ENCODE measurements around the gene GNB1. TPM values are rescaled to one million over a fixed set of nuclear protein-coding genes. Genes with fewer than 3 reads are reported as not detected.

Gene GNB1
- total RNA-seq, 1 experiment from 2014 or later = 611 TPM

GRCh38 chr1:1847061-1847850, 43.6 kb downstream of the GNB1 start:
- POLR2A ChIA-PET (ENCODE audit: low non-redundant PET) = no interaction called here

GRCh38 chr1:1846386-1846918, 44.4 kb downstream of the GNB1 start:
- no TSS peak for BruUV-seq (replicated peaks)
- no peaks in the 10 kb centered on the region for H3K27me3 ChIP-seq (replicated peaks; ENCODE audit: insufficient read depth, low read depth, low read length, poor library complexity)
- peak overlapping the region; percentile 61 for H3K27ac ChIP-seq (ENCODE audit: low read depth, low read length, poor library complexity, severe bottlenecking)
- TF ChIP-seq EZH2 (IDR thresholded peaks at IDR 0.05; ENCODE audit: borderline replicate concordance, low read depth, low read length, poor library complexity, severe bottlenecking) = no peak
- TF ChIP-seq CTCF (conservative IDR thresholded peaks at IDR 0.05; ENCODE audit: low read depth, low read length) = no peak
- H3K4me1 ChIP-seq (ENCODE audit: insufficient read depth, low read length, poor library complexity, severe bottlenecking) = peaks cover 53% of the 10 kb centered on the region
- H3K9me3 ChIP-seq (ENCODE audit: low read depth, low read length, poor library complexity, severe bottlenecking) = no peaks in the 10 kb centered on the region
- POLR2A ChIA-PET (ENCODE audit: low non-redundant PET) = no interaction called here
- CTCF ChIA-PET = no interaction called here
- no peak for DNase-seq (ENCODE audit: low spot score)
- intact Hi-C loops (cut with micrococcal nuclease; ENCODE audit: unreplicated experiment) = no loop called here
- H3K36me3 ChIP-seq (ENCODE audit: insufficient read depth, low read length, poor library complexity, severe bottlenecking) = no peaks in the 10 kb centered on the region
- no peak overlapping the region for H3K4me3 ChIP-seq (ENCODE audit: low read depth, low read length, poor library complexity, severe bottlenecking)

More at GRCh38 chr1:1847061-1847850, 43.6 kb downstream of the GNB1 start:
- H3K9me3 ChIP-seq (ENCODE audit: low read depth, low read length, poor library complexity, severe bottlenecking) = no peaks in the 10 kb centered on the region
- no peaks in the 10 kb centered on the region for H3K27me3 ChIP-seq (replicated peaks; ENCODE audit: insufficient read depth, low read depth, low read length, poor library complexity)
- no peak overlapping the region for H3K4me3 ChIP-seq (ENCODE audit: low read depth, low read length, poor library complexity, severe bottlenecking)
- BruUV-seq (replicated peaks) = no TSS peak
- CTCF ChIA-PET = no interaction called here
- peaks cover 48% of the 10 kb centered on the region for H3K4me1 ChIP-seq (ENCODE audit: insufficient read depth, low read length, poor library complexity, severe bottlenecking)
- H3K27ac ChIP-seq (ENCODE audit: low read depth, low read length, poor library complexity, severe bottlenecking) = peak overlapping the region; percentile 61
- intact Hi-C loops (cut with micrococcal nuclease; ENCODE audit: unreplicated experiment) = no loop called here
- DNase-seq (ENCODE audit: low spot score) = peak; percentile 56
- TF ChIP-seq EZH2 (IDR thresholded peaks at IDR 0.05; ENCODE audit: borderline replicate concordance, low read depth, low read length, poor library complexity, severe bottlenecking) (no peak), CTCF (conservative IDR thresholded peaks at IDR 0.05; ENCODE audit: low read depth, low read length) (no peak)
- H3K36me3 ChIP-seq (ENCODE audit: insufficient read depth, low read length, poor library complexity, severe bottlenecking) = no peaks in the 10 kb centered on the region

- no peak overlapping the region for H3K27ac ChIP-seq (ENCODE audit: low read depth, low read length, poor library complexity, severe bottlenecking)
- no peak for DNase-seq (ENCODE audit: low spot score)
- CTCF ChIA-PET = interaction anchor here (0.6 kb wide), 1 partner anchor 473 kb away, joined by 3 read pairs; no protein-coding TSS in a partner anchor
- peaks cover 40% of the 10 kb centered on the region for H3K4me1 ChIP-seq (ENCODE audit: insufficient read depth, low read length, poor library complexity, severe bottlenecking)
- TF ChIP-seq CTCF (conservative IDR thresholded peaks at IDR 0.05; ENCODE audit: low read depth, low read length) = no peak
- TF ChIP-seq EZH2 (IDR thresholded peaks at IDR 0.05; ENCODE audit: borderline replicate concordance, low read depth, low read length, poor library complexity, severe bottlenecking) = no peak
- H3K36me3 ChIP-seq (ENCODE audit: insufficient read depth, low read length, poor library complexity, severe bottlenecking) = no peaks in the 10 kb centered on the region
- no TSS peak for BruUV-seq (replicated peaks)
- intact Hi-C loops (cut with micrococcal nuclease; ENCODE audit: unreplicated experiment) = no loop called here
- no peaks in the 10 kb centered on the region for H3K9me3 ChIP-seq (ENCODE audit: low read depth, low read length, poor library complexity, severe bottlenecking)
- POLR2A ChIA-PET (ENCODE audit: low non-redundant PET) = no interaction called here
- H3K4me3 ChIP-seq (ENCODE audit: low read depth, low read length, poor library complexity, severe bottlenecking) = no peak overlapping the region
- H3K27me3 ChIP-seq (replicated peaks; ENCODE audit: insufficient read depth, low read depth, low read length, poor library complexity) = no peaks in the 10 kb centered on the region
Measured at GRCh38 chr1:1842360-1843146, 48.3 kb downstream of the GNB1 start.
